CD4-positive, alpha-beta T cell (primary cell): Measurements from ENCODE around the gene EPHB1. TPM values are rescaled to one million over a fixed set of nuclear protein-coding genes. Genes with fewer than 3 reads are reported as not detected.

ENCODE experiments used
- ATAC-seq: fragments of 200-7000 bp; cut with Tn5 transposase; one replicate; pipeline ENCODE4 v1.10.0; 2022; ENCODE audit warnings: mild to moderate bottlenecking; ENCODE audit not compliant: poor library complexity
- CTCF ChIA-PET: fragments of 350-600 bp; sonication (Branson Sonifier 250); formaldehyde crosslinking; loops from one replicate; lab custom pipeline; 2021; ENCODE audit warnings: antibody characterized with exemption, inconsistent platforms; lab: Charles Lee
- POLR2A ChIA-PET: fragments of 350-600 bp; sonication (Branson Sonifier 250); formaldehyde crosslinking; loops from one replicate; lab custom pipeline; 2021; ENCODE audit warnings: antibody characterized with exemption, inconsistent platforms; lab: Charles Lee
- DNase-seq, 14 experiments: peaks; one replicate each; pipeline ENCODE4 v3.0.0-alpha.2; 2013 to 2020; ENCODE audit warnings: mixed read lengths in 2 of 14
- H3K27ac ChIP-seq, 2 donors: one replicate each; pipeline versions ENCODE4 v1.5.1 to v1.7.0; 2013; ENCODE audit warnings: low read length in 2 of 2, low read depth in 1 of 2, mild to moderate bottlenecking in 1 of 2
- H3K27me3 ChIP-seq, 2 experiments: 1 replicate in 1 of 2; 2 replicates in 1 of 2; pipeline versions ENCODE4 v1.6.1 to v1.7.0; 2013; ENCODE audit warnings: low read length in 2 of 2, control low read depth in 1 of 2, mild to moderate bottlenecking in 1 of 2, moderate library complexity in 1 of 2; ENCODE audit not compliant: insufficient read depth in 2 of 2, control insufficient read depth in 1 of 2
- H3K36me3 ChIP-seq: one replicate; pipeline ENCODE4 v1.6.1; 2013; ENCODE audit warnings: low read length, control low read depth; ENCODE audit not compliant: insufficient read depth
- H3K4me1 ChIP-seq: one replicate; pipeline ENCODE4 v1.6.1; 2013; ENCODE audit warnings: low read length, control low read depth; ENCODE audit not compliant: insufficient read depth
- H3K4me3 ChIP-seq: one replicate; pipeline ENCODE4 v1.5.1; 2013; ENCODE audit warnings: mild to moderate bottlenecking, low read length, moderate library complexity
- H3K9me3 ChIP-seq, 2 experiments: 1 replicate in 1 of 2; 2 replicates in 1 of 2; pipeline versions ENCODE4 v1.6.1 to v1.7.0; 2013; ENCODE audit warnings: low read length in 2 of 2, mild to moderate bottlenecking in 2 of 2, control low read depth in 1 of 2, moderate library complexity in 1 of 2; ENCODE audit not compliant: control insufficient read depth in 1 of 2, insufficient read depth in 1 of 2
- H3K27ac Mint-ChIP-seq: one replicate; pipeline ENCODE4 v1.8.0; 2020; ENCODE audit warnings: mixed read lengths
- H3K27me3 Mint-ChIP-seq: one replicate; pipeline ENCODE4 v1.8.0; 2021; ENCODE audit warnings: mixed read lengths
- H3K36me3 Mint-ChIP-seq: one replicate; pipeline ENCODE4 v1.8.0; 2021; ENCODE audit warnings: low read depth, mixed read lengths
- H3K4me1 Mint-ChIP-seq: one replicate; pipeline ENCODE4 v1.8.0; 2021; ENCODE audit warnings: low read depth, mixed read lengths
- H3K4me3 Mint-ChIP-seq: one replicate; pipeline ENCODE4 v1.8.0; 2020; ENCODE audit warnings: mild to moderate bottlenecking, mixed read lengths
- H3K9me3 Mint-ChIP-seq: one replicate; pipeline ENCODE4 v1.8.0; 2020; ENCODE audit warnings: mixed read lengths
- intact Hi-C, 2 experiments: fragments of 100-400 bp; cut with DNase I in 1 of 2; cut with micrococcal nuclease in 1 of 2; formaldehyde crosslinking; loops; one replicate each; pipeline versions ENCODE4 v1.15.1 to v1.9.0; 2023 to 2025; cut with DNase I, micrococcal nuclease
- total RNA-seq, 174 experiments: library from RNA in 2 of 174; stranded (reverse) in 2 of 174; gene quantifications; one replicate each; pipeline ENCODE4 v1.2.3 and lab custom pipeline; 2021 to 2026
- TF ChIP-seq, protein P1 (sequence below): fragments of 200-600 bp; IDR thresholded peaks from one replicate; pipeline ENCODE4 v1.8.0; 2022; ENCODE audit warnings: antibody characterized with exemption, mild to moderate bottlenecking

Gene EPHB1
- total RNA-seq, 2 experiments from 2014 or later: 0.08 to 0.49 TPM

GRCh38 chr3:134993011-134993410, 198.0 kb downstream of the EPHB1 start:
- Histone ChIP-seq H3K9me3 (no peaks in the 10 kb centered on the region), H3K27ac (no peak overlapping the region), H3K4me1 (no peaks in the 10 kb centered on the region), H3K27me3 (no peaks in the 10 kb centered on the region), H3K36me3 (no peaks in the 10 kb centered on the region), H3K4me3 (no peak overlapping the region)
- H3K36me3 Mint-ChIP-seq: no peaks in the 10 kb centered on the region
- H3K4me1 Mint-ChIP-seq: no peaks in the 10 kb centered on the region
- POLR2A ChIA-PET: no interaction called here
- no peak for ATAC-seq
- H3K27me3 Mint-ChIP-seq: no peaks in the 10 kb centered on the region
- TF ChIP-seq, protein P1, sequence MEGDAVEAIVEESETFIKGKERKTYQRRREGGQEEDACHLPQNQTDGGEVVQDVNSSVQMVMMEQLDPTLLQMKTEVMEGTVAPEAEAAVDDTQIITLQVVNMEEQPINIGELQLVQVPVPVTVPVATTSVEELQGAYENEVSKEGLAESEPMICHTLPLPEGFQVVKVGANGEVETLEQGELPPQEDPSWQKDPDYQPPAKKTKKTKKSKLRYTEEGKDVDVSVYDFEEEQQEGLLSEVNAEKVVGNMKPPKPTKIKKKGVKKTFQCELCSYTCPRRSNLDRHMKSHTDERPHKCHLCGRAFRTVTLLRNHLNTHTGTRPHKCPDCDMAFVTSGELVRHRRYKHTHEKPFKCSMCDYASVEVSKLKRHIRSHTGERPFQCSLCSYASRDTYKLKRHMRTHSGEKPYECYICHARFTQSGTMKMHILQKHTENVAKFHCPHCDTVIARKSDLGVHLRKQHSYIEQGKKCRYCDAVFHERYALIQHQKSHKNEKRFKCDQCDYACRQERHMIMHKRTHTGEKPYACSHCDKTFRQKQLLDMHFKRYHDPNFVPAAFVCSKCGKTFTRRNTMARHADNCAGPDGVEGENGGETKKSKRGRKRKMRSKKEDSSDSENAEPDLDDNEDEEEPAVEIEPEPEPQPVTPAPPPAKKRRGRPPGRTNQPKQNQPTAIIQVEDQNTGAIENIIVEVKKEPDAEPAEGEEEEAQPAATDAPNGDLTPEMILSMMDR: no peak
- H3K9me3 Mint-ChIP-seq: no peaks in the 10 kb centered on the region
- DNase-seq: no peak
- no peak overlapping the region for H3K27ac Mint-ChIP-seq
- intact Hi-C loops: no loop called here
- CTCF ChIA-PET: no interaction called here
- no peak overlapping the region for H3K4me3 Mint-ChIP-seq

DNA sequence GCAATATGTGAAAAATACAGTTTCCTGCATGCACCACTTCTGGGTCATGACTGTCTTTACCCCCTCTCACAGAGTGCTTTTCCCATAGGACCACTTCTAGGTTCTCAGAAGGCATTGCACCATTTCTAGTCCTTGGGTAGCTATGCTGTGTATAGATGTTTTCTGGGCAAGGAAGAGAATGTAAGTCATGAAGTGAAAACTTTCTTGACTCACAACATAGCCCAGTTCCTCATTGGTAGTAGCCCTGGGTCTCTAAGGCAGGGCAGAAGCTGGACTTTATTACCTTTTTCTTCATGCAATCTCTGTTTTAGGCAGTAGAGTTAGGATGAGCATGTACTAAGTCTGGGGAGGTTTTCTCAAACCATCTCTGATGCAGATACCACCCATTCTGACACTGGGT, 203.1 kb downstream of the EPHB1 start:
- H3K9me3 ChIP-seq: no peaks in the 10 kb centered on the region
- Mint-ChIP-seq H3K27ac (no peak overlapping the region), H3K36me3 (no peaks in the 10 kb centered on the region), H3K4me1 (no peaks in the 10 kb centered on the region), H3K4me3 (no peak overlapping the region), H3K27me3 (peaks cover 8% of the 10 kb centered on the region), H3K9me3 (no peaks in the 10 kb centered on the region)
- H3K36me3 ChIP-seq: no peaks in the 10 kb centered on the region
- POLR2A ChIA-PET: no interaction called here
- TF ChIP-seq, protein P1: no peak
- intact Hi-C loops: no loop called here
- ATAC-seq: no peak
- DNase-seq: no peak
- CTCF ChIA-PET: no interaction called here
- H3K27ac ChIP-seq: no peak overlapping the region
- H3K4me1 ChIP-seq: no peaks in the 10 kb centered on the region
- H3K4me3 ChIP-seq: no peak overlapping the region
- H3K27me3 ChIP-seq: no peaks in the 10 kb centered on the region

DNA sequence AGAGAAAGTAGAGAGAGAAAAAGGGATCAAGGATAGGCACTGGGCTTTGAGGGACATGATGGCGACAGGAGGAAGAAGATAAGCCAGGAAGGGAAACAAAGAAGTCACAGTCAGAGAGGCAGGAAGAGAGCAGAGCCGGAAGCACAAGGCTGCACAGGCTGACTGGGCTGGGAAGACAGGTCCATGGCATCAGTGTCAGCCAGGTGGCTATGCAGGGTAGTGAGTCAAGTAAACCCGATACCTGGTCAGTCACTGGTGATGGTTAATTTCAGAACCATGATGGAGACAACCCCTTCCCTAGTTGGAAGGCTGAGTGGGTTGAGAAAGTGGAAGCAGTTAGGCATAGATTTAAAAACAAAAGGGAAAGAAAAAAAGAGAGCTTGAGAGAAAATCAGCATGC, 203.8 kb downstream of the EPHB1 start:
- intact Hi-C loops: no loop called here
- ChIA-PET CTCF (no interaction called here), POLR2A (no interaction called here)
- Mint-ChIP-seq H3K4me3 (no peak overlapping the region), H3K4me1 (no peaks in the 10 kb centered on the region), H3K9me3 (no peaks in the 10 kb centered on the region), H3K27me3 (peaks cover 8% of the 10 kb centered on the region), H3K27ac (no peak overlapping the region), H3K36me3 (no peaks in the 10 kb centered on the region)
- Histone ChIP-seq H3K9me3 (no peaks in the 10 kb centered on the region), H3K27ac (no peak overlapping the region), H3K4me1 (no peaks in the 10 kb centered on the region), H3K4me3 (no peak overlapping the region), H3K27me3 (no peaks in the 10 kb centered on the region), H3K36me3 (no peaks in the 10 kb centered on the region)
- no peak for DNase-seq
- no peak for ATAC-seq
- TF ChIP-seq, protein P1: no peak
